Peyer's patch (tissue), 4 donors: ENCODE data around the gene RNF6.

ENCODE experiments used
- POLR2A ChIP-seq, 2 donors: fragments of 450-650 bp; IDR thresholded peaks; one replicate each; pipeline ENCODE4 v1.5.1; 2017; ENCODE audit warnings: antibody characterized with exemption in 2 of 2, mild to moderate bottlenecking in 2 of 2, moderate library complexity in 2 of 2
- TF ChIP-seq, protein P1 (sequence below), 6 experiments: fragments of 450-650 bp in 4 of 6; fragments of 200-600 bp in 2 of 6; sonication (generic) in 1 of 6; IDR thresholded peaks; one replicate each; pipeline ENCODE4 v1.5.1; 2017 to 2019; ENCODE audit warnings: antibody characterized with exemption in 6 of 6, mild to moderate bottlenecking in 3 of 6, moderate library complexity in 1 of 6

DNA sequence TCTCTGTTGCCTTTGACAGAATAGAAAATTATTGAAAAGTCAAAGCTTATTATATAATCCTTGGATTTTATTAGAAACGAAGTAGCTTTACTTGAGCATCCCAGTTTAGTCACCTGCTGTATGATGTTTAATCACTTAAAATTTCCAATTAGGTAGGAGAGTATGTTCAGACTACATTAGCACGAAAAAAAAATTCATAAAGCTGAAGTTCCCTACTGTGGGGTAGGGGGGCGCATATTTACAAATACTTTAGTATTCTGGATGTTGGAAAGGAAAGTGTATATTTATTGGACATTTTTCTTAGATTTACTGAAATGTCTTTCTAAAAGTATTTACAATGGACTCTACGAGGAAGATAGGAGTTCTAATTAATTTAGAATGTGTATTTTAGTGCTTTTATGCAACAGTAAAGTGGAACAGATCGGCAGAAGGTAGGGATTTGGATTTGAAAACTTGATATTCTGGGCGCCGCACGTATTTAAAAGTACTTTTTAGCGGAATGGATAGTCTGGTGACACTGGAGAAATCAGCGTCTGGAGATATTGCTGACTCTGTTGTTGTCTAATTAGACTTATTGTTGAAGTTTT is 33.7 kb upstream of the RNF6 start:
- TF ChIP-seq, protein P1, sequence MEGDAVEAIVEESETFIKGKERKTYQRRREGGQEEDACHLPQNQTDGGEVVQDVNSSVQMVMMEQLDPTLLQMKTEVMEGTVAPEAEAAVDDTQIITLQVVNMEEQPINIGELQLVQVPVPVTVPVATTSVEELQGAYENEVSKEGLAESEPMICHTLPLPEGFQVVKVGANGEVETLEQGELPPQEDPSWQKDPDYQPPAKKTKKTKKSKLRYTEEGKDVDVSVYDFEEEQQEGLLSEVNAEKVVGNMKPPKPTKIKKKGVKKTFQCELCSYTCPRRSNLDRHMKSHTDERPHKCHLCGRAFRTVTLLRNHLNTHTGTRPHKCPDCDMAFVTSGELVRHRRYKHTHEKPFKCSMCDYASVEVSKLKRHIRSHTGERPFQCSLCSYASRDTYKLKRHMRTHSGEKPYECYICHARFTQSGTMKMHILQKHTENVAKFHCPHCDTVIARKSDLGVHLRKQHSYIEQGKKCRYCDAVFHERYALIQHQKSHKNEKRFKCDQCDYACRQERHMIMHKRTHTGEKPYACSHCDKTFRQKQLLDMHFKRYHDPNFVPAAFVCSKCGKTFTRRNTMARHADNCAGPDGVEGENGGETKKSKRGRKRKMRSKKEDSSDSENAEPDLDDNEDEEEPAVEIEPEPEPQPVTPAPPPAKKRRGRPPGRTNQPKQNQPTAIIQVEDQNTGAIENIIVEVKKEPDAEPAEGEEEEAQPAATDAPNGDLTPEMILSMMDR (IDR thresholded peaks at IDR 0.05): peak in 1 of 6 experiments; percentile 10
- TF ChIP-seq POLR2A (IDR thresholded peaks at IDR 0.05): no peak
